HCT116 (cell line): Measurements from ENCODE around the gene MRPL9.

Experiments used
- CEBPB ChIP-seq: IDR thresholded peaks from 2 replicates; pipeline ENCODE4 v1.6.1; 2012; ENCODE audit warnings: low read depth
- CTCF ChIP-seq, 3 experiments: fragments of 200-600 bp in 1 of 3; sonication (generic) in 1 of 3; IDR thresholded peaks in 2 of 3; conservative IDR thresholded peaks in 1 of 3; 2 replicates each; pipeline ENCODE4 v1.5.1; 2012 to 2017; ENCODE audit warnings: low read depth in 2 of 3, low read length in 2 of 3, antibody characterized with exemption in 1 of 3, borderline replicate concordance in 1 of 3, control low read depth in 1 of 3, mild to moderate bottlenecking in 1 of 3, mixed read lengths in 1 of 3, mixed run types in 1 of 3, moderate library complexity in 1 of 3; ENCODE audit not compliant: insufficient read depth in 1 of 3
- EZH2 ChIP-seq: fragments of 200-600 bp; sonication (generic); IDR thresholded peaks from 2 replicates; pipeline ENCODE4 v1.6.1; 2017; ENCODE audit warnings: antibody characterized with exemption, mixed run types
- EZH2phosphoT487 ChIP-seq: fragments of 200-600 bp; IDR thresholded peaks from 2 replicates; pipeline ENCODE4 v1.6.1; 2018; ENCODE audit warnings: antibody characterized with exemption, borderline replicate concordance
- FOSL1 ChIP-seq: IDR thresholded peaks from 2 replicates; pipeline ENCODE4 v1.6.1; 2012; ENCODE audit warnings: low read depth
- JUND ChIP-seq: IDR thresholded peaks from 2 replicates; pipeline ENCODE4 v1.6.1; 2012
- MAX ChIP-seq: IDR thresholded peaks from 2 replicates; pipeline ENCODE4 v1.6.1; 2012
- POLR2A ChIP-seq: IDR thresholded peaks from 2 replicates; pipeline ENCODE4 v1.7.0; 2011; ENCODE audit warnings: borderline replicate concordance; ENCODE audit not compliant: insufficient read depth, insufficient read length; ENCODE audit errors: extremely low read depth
- POLR2AphosphoS5 ChIP-seq: IDR thresholded peaks from 2 replicates; pipeline ENCODE4 v1.6.1; 2011; ENCODE audit warnings: mild to moderate bottlenecking, low read depth, low read length, moderate library complexity
- RAD21 ChIP-seq: IDR thresholded peaks from 2 replicates; pipeline ENCODE4 v1.6.1; 2012; ENCODE audit warnings: low read depth, mild to moderate bottlenecking

DNA sequence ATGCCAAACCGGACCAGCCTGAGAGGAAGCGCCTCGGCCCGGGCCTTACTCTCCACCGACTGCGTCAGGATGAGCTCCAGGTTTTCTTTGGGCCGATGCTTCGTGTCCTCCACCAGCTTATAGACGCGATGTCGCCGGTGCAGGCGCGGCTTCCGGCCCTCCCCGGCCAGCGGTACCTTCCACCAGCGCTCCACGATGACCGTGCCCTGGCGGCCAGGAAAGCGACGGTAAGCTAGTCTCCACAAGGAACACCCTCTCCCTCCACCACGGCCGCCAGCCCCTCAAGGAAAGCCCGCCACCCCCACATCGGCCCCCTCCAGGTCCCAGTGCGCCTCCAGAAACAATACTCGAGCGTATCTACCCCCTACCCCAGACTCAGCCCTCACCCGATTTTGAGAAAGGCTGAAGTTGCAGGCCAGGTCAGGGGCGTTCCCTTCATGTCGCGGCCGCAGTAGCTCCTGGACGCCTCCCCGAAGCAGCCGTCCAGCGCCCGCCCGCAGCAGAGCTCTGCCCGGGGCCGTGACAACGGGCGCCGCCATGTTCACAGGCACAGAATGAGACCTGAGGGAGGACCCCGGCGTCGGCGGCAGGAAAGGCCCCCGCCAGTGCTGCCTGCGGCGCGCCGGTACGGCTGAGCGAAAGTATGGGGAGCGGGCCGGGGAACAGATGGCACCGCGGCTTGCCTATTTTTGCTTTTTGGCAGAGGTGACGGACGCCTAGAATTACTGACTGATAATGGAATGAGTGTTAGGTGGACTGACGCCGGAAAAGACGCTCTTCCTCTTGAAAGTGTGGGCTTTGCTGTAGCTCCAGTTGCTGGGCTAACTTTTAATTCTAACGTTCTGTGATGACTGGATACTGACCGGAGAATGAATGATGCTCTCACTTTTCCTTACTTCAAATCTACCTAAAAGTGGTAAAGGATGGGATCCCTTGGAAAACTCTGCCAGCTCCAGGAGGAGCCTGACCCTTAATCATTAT is at the start of gene MRPL9:
- no peak for TF ChIP-seq EZH2phosphoT487
- no peak for TF ChIP-seq CTCF (IDR thresholded peaks at IDR 0.05 in 2 of 3, conservative IDR thresholded peaks at IDR 0.05 in 1 of 3; ENCODE audit: borderline replicate concordance in 1 of 3, insufficient read depth in 1 of 3, low read depth in 2 of 3, low read length in 2 of 3)
- TF ChIP-seq JUND: no peak
- peak; percentile 84 for TF ChIP-seq POLR2AphosphoS5
- TF ChIP-seq FOSL1: no peak
- peak; percentile 42 for TF ChIP-seq POLR2A
- TF ChIP-seq MAX: peak; percentile 65
- TF ChIP-seq CEBPB: no peak
- TF ChIP-seq RAD21: no peak; the same call in 1 of the 2 replicates
- TF ChIP-seq EZH2: no peak
